ENCODE results near the gene WNT1. TPM values are rescaled to one million over a fixed set of nuclear protein-coding genes. Genes with fewer than 3 reads are reported as not detected.

The WNT1 gene
- polyA plus RNA-seq, 3 donors, result 0.33 TPM; not detected in 2

DNA sequence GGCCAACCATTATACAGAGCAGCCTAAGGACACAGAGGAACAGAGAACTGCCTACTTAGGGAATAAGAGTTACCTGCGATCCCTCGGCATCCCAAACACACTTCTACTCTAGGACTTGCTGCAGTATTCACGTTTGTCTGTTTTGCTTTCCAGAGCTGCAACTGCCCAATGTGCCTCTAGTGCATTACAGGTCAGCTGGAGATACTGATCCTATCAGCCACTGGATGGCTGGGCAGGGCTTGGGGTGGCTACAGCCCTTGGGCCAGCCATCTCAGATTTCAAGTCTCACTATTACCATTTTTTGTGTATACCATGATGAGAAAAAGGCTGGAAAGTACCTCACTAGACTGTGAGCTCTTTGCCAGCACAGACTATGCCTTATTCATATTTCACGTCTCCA lies 25.4 kb upstream of the WNT1 start:
- H3K36me3 ChIP-seq (replicated peaks in 1 of 2; ENCODE audit: control insufficient read depth in 1 of 2, insufficient read depth in 2 of 2, low read length in 2 of 2), result peaks cover 9 to 43% of the 10 kb centered on the region in 2 donors
- Mint-ChIP-seq H3K27ac (no peak overlapping the region), H3K27me3 (ENCODE audit: low read depth in 3 of 3) (peaks cover 0 to 8% (median 0%) of the 10 kb centered on the region in 3 donors), H3K36me3 (peaks cover 30 to 41% of the 10 kb centered on the region in 2 donors), H3K9me3 (peaks cover 0 to 4% (median 0%) of the 10 kb centered on the region in 7 donors), H3K4me1 (peaks cover 37% of the 10 kb centered on the region), H3K4me3 (no peak overlapping the region)
- 100% methylated on average over 1 of the region's 4 CpGs for WGBS (ENCODE audit: insufficient coverage)
- H3K4me2 ChIP-seq (replicated peaks; ENCODE audit: extremely low read depth, low read length, poor library complexity, severe bottlenecking), result no peak overlapping the region
- TF ChIP-seq, protein P1, sequence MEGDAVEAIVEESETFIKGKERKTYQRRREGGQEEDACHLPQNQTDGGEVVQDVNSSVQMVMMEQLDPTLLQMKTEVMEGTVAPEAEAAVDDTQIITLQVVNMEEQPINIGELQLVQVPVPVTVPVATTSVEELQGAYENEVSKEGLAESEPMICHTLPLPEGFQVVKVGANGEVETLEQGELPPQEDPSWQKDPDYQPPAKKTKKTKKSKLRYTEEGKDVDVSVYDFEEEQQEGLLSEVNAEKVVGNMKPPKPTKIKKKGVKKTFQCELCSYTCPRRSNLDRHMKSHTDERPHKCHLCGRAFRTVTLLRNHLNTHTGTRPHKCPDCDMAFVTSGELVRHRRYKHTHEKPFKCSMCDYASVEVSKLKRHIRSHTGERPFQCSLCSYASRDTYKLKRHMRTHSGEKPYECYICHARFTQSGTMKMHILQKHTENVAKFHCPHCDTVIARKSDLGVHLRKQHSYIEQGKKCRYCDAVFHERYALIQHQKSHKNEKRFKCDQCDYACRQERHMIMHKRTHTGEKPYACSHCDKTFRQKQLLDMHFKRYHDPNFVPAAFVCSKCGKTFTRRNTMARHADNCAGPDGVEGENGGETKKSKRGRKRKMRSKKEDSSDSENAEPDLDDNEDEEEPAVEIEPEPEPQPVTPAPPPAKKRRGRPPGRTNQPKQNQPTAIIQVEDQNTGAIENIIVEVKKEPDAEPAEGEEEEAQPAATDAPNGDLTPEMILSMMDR (IDR thresholded peaks at IDR 0.05), result no peak
- H3K27ac ChIP-seq (ENCODE audit: low read depth in 1 of 2, low read length in 2 of 2), result no peak overlapping the region
- no peaks in the 10 kb centered on the region for H3K9me3 ChIP-seq (replicated peaks in 1 of 2; ENCODE audit: control insufficient read depth in 1 of 2, insufficient read depth in 1 of 2, low read length in 2 of 2)
- peaks cover 93% of the 10 kb centered on the region for H3K79me2 ChIP-seq (ENCODE audit: insufficient read depth, low read length)
- peaks cover 93% of the 10 kb centered on the region for H4K20me1 ChIP-seq (ENCODE audit: insufficient read depth, low read length)
- H3K9ac ChIP-seq (ENCODE audit: insufficient read depth, low read length, poor library complexity, severe bottlenecking), result no peak overlapping the region
- DNase-seq, result no peak
- no peaks in the 10 kb centered on the region for H3K27me3 ChIP-seq (ENCODE audit: control insufficient read depth in 2 of 2, insufficient read depth in 2 of 2, low read length in 2 of 2)
- intact Hi-C loops (cut with micrococcal nuclease), result no loop called here
- peaks cover 24 to 34% of the 10 kb centered on the region in 2 donors for H3K4me1 ChIP-seq (ENCODE audit: control insufficient read depth in 1 of 2, insufficient read depth in 2 of 2, low read length in 2 of 2)
- no peak overlapping the region for H2AFZ ChIP-seq (ENCODE audit: insufficient read depth, low read depth, low read length, poor library complexity, severe bottlenecking)
- H3K4me3 ChIP-seq (replicated peaks in 1 of 3; ENCODE audit: low read depth in 2 of 3, low read length in 3 of 3), result no peak overlapping the region

DNA sequence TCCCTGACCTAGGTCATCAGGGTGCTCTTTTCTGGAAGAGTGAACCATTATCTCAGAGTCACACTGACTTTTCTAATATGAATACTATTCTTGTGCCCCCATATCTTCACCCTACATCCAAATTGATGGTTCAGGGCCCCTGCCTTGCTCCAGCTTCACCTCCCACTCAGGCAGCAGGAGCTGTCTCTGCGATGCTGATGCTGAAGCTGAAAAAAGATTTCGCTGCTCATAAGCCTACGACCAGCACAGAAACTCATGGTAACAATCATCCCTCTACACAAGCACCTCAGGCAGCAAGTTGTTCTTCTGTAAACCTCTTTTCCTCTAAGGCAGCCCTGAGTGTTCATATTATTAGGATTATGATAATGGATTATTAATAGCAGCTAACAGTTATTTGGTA lies 24.1 kb upstream of the WNT1 start:
- Histone ChIP-seq H4K20me1 (ENCODE audit: insufficient read depth, low read length) (peaks cover 79% of the 10 kb centered on the region), H3K4me3 (replicated peaks in 1 of 3; ENCODE audit: low read depth in 2 of 3, low read length in 3 of 3) (no peak overlapping the region), H3K4me1 (ENCODE audit: control insufficient read depth in 1 of 2, insufficient read depth in 2 of 2, low read length in 2 of 2) (peaks cover 31 to 41% of the 10 kb centered on the region in 2 donors), H3K9me3 (replicated peaks in 1 of 2; ENCODE audit: control insufficient read depth in 1 of 2, insufficient read depth in 1 of 2, low read length in 2 of 2) (no peaks in the 10 kb centered on the region), H3K79me2 (ENCODE audit: insufficient read depth, low read length) (peaks cover 79% of the 10 kb centered on the region), H3K27ac (ENCODE audit: low read depth in 1 of 2, low read length in 2 of 2) (no peak overlapping the region), H3K4me2 (replicated peaks; ENCODE audit: extremely low read depth, low read length, poor library complexity, severe bottlenecking) (no peak overlapping the region), H2AFZ (ENCODE audit: insufficient read depth, low read depth, low read length, poor library complexity, severe bottlenecking) (no peak overlapping the region), H3K9ac (ENCODE audit: insufficient read depth, low read length, poor library complexity, severe bottlenecking) (no peak overlapping the region), H3K27me3 (ENCODE audit: control insufficient read depth in 2 of 2, insufficient read depth in 2 of 2, low read length in 2 of 2) (no peaks in the 10 kb centered on the region), H3K36me3 (replicated peaks in 1 of 2; ENCODE audit: control insufficient read depth in 1 of 2, insufficient read depth in 2 of 2, low read length in 2 of 2) (peaks cover 7 to 36% of the 10 kb centered on the region in 2 donors)
- TF ChIP-seq, protein P1 (IDR thresholded peaks at IDR 0.05), result no peak
- H3K4me1 Mint-ChIP-seq, result peaks cover 45% of the 10 kb centered on the region
- intact Hi-C loops (cut with micrococcal nuclease), result no loop called here
- H3K27ac Mint-ChIP-seq, result peak overlapping the region in 2 of 7 donors; percentile 43 to 92
- 100% methylated on average over 1 of the region's 3 CpGs for WGBS (ENCODE audit: insufficient coverage)
- H3K36me3 Mint-ChIP-seq, result peaks cover 24 to 29% of the 10 kb centered on the region in 2 donors
- H3K9me3 Mint-ChIP-seq, result peaks cover 0 to 4% (median 0%) of the 10 kb centered on the region in 7 donors
- DNase-seq, result no peak
- H3K27me3 Mint-ChIP-seq (ENCODE audit: low read depth in 3 of 3), result peaks cover 0 to 8% (median 1%) of the 10 kb centered on the region in 3 donors
- no peak overlapping the region for H3K4me3 Mint-ChIP-seq
